DMS153 treated with DMSO at 0.1 percent for 48 hours (cell line): Measurements from ENCODE around the gene OR5K3.

Experiments used
- DNase-seq: peaks from one replicate; lab custom pipeline; 2025; ENCODE audit not compliant: unreplicated experiment; lab: John Stamatoyannopoulos, UW

The OR5K3 gene

GRCh38 chr3:98432575-98432974, 42.1 kb downstream of the OR5K3 start:
- no peak for DNase-seq

GRCh38 chr3:98433764-98434163, 43.3 kb downstream of the OR5K3 start:
- no peak for DNase-seq

- no peak for DNase-seq
Observed at GRCh38 chr3:98434412-98434811, 43.9 kb downstream of the OR5K3 start.

- DNase-seq, result no peak
Observed at GRCh38 chr3:98440283-98440682, 49.8 kb downstream of the OR5K3 start.
